ENCODE results near the gene BRD7. TPM values are rescaled to one million over a fixed set of nuclear protein-coding genes. Genes with fewer than 3 reads are reported as not detected.

Gene BRD7
- total RNA-seq, 1 experiment from 2014 or later = 122 TPM

DNA sequence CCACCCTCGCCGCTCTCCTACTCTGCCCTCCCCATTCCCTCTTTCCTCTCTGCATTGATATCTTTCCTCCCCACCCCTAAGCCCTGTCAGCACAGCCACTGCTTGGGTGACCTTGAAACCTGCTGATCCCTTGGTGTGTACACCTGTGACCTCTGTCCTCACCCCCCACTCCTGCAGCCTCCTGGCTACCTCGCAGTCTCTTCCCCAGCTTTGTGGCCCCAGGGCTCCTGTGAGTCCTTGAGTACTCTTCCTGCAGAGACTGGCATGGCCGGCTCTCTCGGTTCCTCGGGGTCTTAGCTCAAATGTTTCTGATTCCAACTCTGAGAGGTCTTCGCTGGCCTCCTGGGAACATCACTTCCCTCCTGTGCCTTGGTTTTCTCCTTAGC is 70.7 kb downstream of the BRD7 start:
- no peaks in the 10 kb centered on the region for H3K36me3 Mint-ChIP-seq
- ChIA-PET CTCF (interaction anchor here (0.8 to 1.8 kb wide), 2 partner anchors 57 to 508 kb away, joined by 4 to 6 read pairs; no protein-coding TSS in a partner anchor), POLR2A (no interaction called here)
- TF ChIP-seq, protein P1, sequence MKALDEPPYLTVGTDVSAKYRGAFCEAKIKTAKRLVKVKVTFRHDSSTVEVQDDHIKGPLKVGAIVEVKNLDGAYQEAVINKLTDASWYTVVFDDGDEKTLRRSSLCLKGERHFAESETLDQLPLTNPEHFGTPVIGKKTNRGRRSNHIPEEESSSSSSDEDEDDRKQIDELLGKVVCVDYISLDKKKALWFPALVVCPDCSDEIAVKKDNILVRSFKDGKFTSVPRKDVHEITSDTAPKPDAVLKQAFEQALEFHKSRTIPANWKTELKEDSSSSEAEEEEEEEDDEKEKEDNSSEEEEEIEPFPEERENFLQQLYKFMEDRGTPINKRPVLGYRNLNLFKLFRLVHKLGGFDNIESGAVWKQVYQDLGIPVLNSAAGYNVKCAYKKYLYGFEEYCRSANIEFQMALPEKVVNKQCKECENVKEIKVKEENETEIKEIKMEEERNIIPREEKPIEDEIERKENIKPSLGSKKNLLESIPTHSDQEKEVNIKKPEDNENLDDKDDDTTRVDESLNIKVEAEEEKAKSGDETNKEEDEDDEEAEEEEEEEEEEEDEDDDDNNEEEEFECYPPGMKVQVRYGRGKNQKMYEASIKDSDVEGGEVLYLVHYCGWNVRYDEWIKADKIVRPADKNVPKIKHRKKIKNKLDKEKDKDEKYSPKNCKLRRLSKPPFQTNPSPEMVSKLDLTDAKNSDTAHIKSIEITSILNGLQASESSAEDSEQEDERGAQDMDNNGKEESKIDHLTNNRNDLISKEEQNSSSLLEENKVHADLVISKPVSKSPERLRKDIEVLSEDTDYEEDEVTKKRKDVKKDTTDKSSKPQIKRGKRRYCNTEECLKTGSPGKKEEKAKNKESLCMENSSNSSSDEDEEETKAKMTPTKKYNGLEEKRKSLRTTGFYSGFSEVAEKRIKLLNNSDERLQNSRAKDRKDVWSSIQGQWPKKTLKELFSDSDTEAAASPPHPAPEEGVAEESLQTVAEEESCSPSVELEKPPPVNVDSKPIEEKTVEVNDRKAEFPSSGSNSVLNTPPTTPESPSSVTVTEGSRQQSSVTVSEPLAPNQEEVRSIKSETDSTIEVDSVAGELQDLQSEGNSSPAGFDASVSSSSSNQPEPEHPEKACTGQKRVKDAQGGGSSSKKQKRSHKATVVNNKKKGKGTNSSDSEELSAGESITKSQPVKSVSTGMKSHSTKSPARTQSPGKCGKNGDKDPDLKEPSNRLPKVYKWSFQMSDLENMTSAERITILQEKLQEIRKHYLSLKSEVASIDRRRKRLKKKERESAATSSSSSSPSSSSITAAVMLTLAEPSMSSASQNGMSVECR (CRISPR knock-in tag; IDR thresholded peaks at IDR 0.05; ENCODE audit: borderline replicate concordance) = no peak
- TF ChIP-seq GABPB1 (CRISPR knock-in tag; IDR thresholded peaks at IDR 0.05) (peak; percentile 48; the same call in 1 of the 2 replicates), ZBTB43 (CRISPR knock-in tag; IDR thresholded peaks at IDR 0.05) (no peak), ZNF416 (CRISPR knock-in tag; IDR thresholded peaks at IDR 0.05) (no peak)
- 0 out of 2 replicates have a peak overlapping the region, but pooled peaks have one; percentile 33 for H3K27ac Mint-ChIP-seq
- peaks cover 5% of the 10 kb centered on the region; the same call in 1 of the 2 replicates for H3K4me1 Mint-ChIP-seq
- DNase-seq (ENCODE audit: low spot score) = no peak
- H3K9me3 Mint-ChIP-seq = no peaks in the 10 kb centered on the region
- no peaks in the 10 kb centered on the region for H3K27me3 Mint-ChIP-seq (ENCODE audit: low read depth)
- no peak overlapping the region for H3K4me3 Mint-ChIP-seq
- no peak for ATAC-seq

DNA sequence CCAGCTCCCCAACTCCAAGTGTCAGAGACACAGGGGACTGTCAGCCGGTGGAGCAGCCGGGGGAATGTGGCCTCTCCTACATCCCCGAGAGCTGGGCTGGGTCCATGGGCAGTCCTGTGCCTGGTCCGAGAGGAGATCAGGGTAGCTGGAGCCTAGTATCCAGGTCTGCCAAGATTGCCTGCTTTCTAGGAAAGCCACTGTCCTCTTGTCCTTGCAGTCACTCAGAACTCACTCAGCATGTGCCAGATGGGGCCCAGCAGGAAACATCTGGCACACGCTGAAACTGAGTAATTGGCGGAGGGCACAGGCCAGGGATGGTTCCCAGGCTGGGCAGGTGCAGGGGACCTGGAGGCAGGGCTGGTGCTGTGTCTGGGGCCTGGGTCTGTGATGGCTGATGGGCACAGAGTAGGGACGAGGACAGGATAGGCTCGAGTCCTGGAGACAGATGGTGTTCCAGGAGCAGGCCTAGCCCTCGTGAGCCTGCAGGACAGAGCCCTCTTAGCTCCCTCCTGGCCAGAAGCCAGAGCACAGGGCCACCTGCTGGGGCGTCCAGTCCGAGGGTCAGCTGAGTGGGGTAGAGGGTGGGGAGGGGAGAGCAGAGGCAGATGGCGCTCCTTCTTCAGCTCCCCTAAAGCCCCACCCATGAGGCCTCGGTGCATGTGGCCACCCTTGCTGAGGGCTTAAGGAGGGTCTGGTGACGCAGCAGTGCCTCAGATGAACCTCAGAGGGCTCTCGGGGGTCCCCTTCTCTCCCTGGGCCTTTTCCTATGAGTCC is 71.3 kb downstream of the BRD7 start:
- H3K9me3 Mint-ChIP-seq = no peaks in the 10 kb centered on the region
- TF ChIP-seq ZNF219 (CRISPR knock-in tag; IDR thresholded peaks at IDR 0.05; ENCODE audit: borderline replicate concordance) (no peak), ETV6 (CRISPR knock-in tag; IDR thresholded peaks at IDR 0.05) (no peak), NFATC4 (CRISPR knock-in tag; IDR thresholded peaks at IDR 0.05) (no peak), TEAD4 (CRISPR knock-in tag; IDR thresholded peaks at IDR 0.05) (no peak), ZNF671 (CRISPR knock-in tag; IDR thresholded peaks at IDR 0.05) (no peak), TP53 (CRISPR knock-in tag; IDR thresholded peaks at IDR 0.05) (no peak)
- TF ChIP-seq, protein P2, sequence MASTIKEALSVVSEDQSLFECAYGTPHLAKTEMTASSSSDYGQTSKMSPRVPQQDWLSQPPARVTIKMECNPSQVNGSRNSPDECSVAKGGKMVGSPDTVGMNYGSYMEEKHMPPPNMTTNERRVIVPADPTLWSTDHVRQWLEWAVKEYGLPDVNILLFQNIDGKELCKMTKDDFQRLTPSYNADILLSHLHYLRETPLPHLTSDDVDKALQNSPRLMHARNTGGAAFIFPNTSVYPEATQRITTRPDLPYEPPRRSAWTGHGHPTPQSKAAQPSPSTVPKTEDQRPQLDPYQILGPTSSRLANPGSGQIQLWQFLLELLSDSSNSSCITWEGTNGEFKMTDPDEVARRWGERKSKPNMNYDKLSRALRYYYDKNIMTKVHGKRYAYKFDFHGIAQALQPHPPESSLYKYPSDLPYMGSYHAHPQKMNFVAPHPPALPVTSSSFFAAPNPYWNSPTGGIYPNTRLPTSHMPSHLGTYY (CRISPR knock-in tag; IDR thresholded peaks at IDR 0.05) = no peak
- no peak overlapping the region for H3K4me3 Mint-ChIP-seq
- DNase-seq (ENCODE audit: low spot score) (no peak), ATAC-seq (no peak; the same call in 1 of the 2 replicates)
- H3K4me1 Mint-ChIP-seq = peaks cover 5% of the 10 kb centered on the region; the same call in 1 of the 2 replicates
- ChIA-PET CTCF (interaction anchor here (0.8 to 1.8 kb wide), 2 partner anchors 57 to 509 kb away, joined by 4 to 6 read pairs; no protein-coding TSS in a partner anchor), POLR2A (no interaction called here)
- H3K27ac Mint-ChIP-seq = no peak overlapping the region
- no peaks in the 10 kb centered on the region for H3K27me3 Mint-ChIP-seq (ENCODE audit: low read depth)
- H3K36me3 Mint-ChIP-seq = no peaks in the 10 kb centered on the region

- DNase-seq (ENCODE audit: low spot score) (no peak), ATAC-seq (no peak)
- POLR2A ChIA-PET = no interaction called here
- no peaks in the 10 kb centered on the region for H3K36me3 Mint-ChIP-seq
- no peak overlapping the region for H3K4me3 Mint-ChIP-seq
- no peaks in the 10 kb centered on the region for H3K9me3 Mint-ChIP-seq
- CTCF ChIA-PET = interaction anchor here (1.6 to 1.8 kb wide), 2 partner anchors 58 to 272 kb away, joined by 4 to 6 read pairs; partner anchors contain the start of gene CNEP1R1
- no peak overlapping the region for H3K27ac Mint-ChIP-seq
- H3K4me1 Mint-ChIP-seq = peaks cover 5% of the 10 kb centered on the region; the same call in 1 of the 2 replicates
- H3K27me3 Mint-ChIP-seq (ENCODE audit: low read depth) = no peaks in the 10 kb centered on the region
- TF ChIP-seq SOX15 (CRISPR knock-in tag; IDR thresholded peaks at IDR 0.05) (no peak), IRF2 (CRISPR knock-in tag; IDR thresholded peaks at IDR 0.05; ENCODE audit: borderline replicate concordance, low read depth) (no peak), NFE2L1 (CRISPR knock-in tag; IDR thresholded peaks at IDR 0.05) (no peak), ETV6 (CRISPR knock-in tag; IDR thresholded peaks at IDR 0.05) (no peak), USF1 (CRISPR knock-in tag; IDR thresholded peaks at IDR 0.05) (no peak), ZNF232 (CRISPR knock-in tag; IDR thresholded peaks at IDR 0.05) (no peak), FOXP1 (CRISPR knock-in tag; IDR thresholded peaks at IDR 0.05; ENCODE audit: borderline replicate concordance) (no peak)
- TF ChIP-seq, protein P3, sequence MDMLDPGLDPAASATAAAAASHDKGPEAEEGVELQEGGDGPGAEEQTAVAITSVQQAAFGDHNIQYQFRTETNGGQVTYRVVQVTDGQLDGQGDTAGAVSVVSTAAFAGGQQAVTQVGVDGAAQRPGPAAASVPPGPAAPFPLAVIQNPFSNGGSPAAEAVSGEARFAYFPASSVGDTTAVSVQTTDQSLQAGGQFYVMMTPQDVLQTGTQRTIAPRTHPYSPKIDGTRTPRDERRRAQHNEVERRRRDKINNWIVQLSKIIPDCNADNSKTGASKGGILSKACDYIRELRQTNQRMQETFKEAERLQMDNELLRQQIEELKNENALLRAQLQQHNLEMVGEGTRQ (CRISPR knock-in tag; IDR thresholded peaks at IDR 0.05) = no peak
- TF ChIP-seq, protein P4, sequence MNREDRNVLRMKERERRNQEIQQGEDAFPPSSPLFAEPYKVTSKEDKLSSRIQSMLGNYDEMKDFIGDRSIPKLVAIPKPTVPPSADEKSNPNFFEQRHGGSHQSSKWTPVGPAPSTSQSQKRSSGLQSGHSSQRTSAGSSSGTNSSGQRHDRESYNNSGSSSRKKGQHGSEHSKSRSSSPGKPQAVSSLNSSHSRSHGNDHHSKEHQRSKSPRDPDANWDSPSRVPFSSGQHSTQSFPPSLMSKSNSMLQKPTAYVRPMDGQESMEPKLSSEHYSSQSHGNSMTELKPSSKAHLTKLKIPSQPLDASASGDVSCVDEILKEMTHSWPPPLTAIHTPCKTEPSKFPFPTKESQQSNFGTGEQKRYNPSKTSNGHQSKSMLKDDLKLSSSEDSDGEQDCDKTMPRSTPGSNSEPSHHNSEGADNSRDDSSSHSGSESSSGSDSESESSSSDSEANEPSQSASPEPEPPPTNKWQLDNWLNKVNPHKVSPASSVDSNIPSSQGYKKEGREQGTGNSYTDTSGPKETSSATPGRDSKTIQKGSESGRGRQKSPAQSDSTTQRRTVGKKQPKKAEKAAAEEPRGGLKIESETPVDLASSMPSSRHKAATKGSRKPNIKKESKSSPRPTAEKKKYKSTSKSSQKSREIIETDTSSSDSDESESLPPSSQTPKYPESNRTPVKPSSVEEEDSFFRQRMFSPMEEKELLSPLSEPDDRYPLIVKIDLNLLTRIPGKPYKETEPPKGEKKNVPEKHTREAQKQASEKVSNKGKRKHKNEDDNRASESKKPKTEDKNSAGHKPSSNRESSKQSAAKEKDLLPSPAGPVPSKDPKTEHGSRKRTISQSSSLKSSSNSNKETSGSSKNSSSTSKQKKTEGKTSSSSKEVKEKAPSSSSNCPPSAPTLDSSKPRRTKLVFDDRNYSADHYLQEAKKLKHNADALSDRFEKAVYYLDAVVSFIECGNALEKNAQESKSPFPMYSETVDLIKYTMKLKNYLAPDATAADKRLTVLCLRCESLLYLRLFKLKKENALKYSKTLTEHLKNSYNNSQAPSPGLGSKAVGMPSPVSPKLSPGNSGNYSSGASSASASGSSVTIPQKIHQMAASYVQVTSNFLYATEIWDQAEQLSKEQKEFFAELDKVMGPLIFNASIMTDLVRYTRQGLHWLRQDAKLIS (CRISPR knock-in tag; IDR thresholded peaks at IDR 0.05; ENCODE audit: borderline replicate concordance) = no peak
These were observed 72.0 kb downstream of the BRD7 start for GRCh38 chr16:50296807-50297206.
